Measurements from ENCODE around the gene RPL41. TPM values are rescaled to one million over a fixed set of nuclear protein-coding genes. Genes with fewer than 3 reads are reported as not detected.

RPL41 gene
- polyA plus RNA-seq, 1 of the 3 experiments (the other 2 are of a cell fraction) = 12,464 TPM

DNA sequence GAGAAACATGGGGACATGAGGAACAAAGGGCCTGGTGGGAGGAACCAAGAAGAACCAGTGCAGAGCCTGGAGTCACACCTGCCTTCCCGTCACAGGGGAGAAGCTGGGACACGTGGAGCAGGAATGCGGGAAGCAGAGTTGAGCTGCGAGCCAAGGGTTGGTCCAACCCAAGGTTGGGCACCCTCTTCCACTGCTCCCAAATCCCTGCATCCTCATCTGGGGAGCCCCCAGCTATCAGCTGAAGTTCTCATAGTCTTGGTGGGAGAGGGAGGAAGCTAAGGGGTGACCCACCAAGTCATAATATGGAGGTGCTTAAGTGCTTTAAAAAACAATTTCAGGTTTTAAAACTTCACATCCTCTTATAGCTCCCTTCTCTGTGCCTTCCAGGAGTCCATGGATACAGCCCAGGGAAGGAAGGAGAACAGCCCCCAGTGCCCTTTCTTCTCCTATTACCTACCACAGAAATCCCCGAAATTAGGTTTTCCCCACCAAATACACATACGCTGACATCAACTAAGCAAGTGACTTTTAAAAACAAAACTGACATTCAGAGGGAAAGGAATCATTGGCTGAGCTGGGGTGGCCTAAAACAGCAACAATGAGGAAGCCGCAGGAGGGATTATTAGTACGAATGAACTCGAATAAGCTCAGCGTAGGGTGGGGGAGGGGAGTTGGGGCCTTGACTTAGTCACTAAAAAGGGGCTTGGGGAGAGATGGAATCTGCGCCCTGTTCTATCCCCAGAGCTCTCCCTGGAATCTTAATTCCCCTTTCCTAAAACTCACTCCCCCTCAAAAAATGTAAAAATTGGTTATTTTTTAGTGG lies 46.2 kb downstream of the RPL41 start:
- Histone ChIP-seq H3K9ac (no peak overlapping the region), H3K27ac (ENCODE audit: low read depth in 2 of 2, low read length in 1 of 2) (peak overlapping the region in 1 of 2 experiments; percentile 14; a peak in 1 of 4 replicates), H3F3A (replicated peaks; ENCODE audit: insufficient read depth) (peaks cover 67% of the 10 kb centered on the region), H3K36me3 (replicated peaks in 1 of 2; ENCODE audit: control insufficient read depth in 1 of 2, insufficient read depth in 2 of 2, low read length in 1 of 2) (peaks cover 54 to 55% of the 10 kb centered on the region in 2 experiments), H3K79me2 (ENCODE audit: insufficient read depth) (peaks cover 40% of the 10 kb centered on the region), H3K27me3 (ENCODE audit: insufficient read depth) (no peaks in the 10 kb centered on the region), H2AFZ (ENCODE audit: low read depth) (no peak overlapping the region), H3K4me2 (no peak overlapping the region), H3K9me2 (no peaks in the 10 kb centered on the region), H3K4me1 (ENCODE audit: control insufficient read depth in 1 of 2, insufficient read depth in 2 of 2, low read depth in 1 of 2, low read length in 1 of 2) (peaks cover 18 to 22% of the 10 kb centered on the region in 2 experiments; a peak in 3 of 4 replicates), H3K4me3 (ENCODE audit: low read depth in 2 of 2, low read length in 1 of 2) (no peak overlapping the region), H3K9me3 (no peaks in the 10 kb centered on the region), H4K20me1 (ENCODE audit: insufficient read depth) (peaks cover 42% of the 10 kb centered on the region)
- no peak for DNase-seq
- WGBS (ENCODE audit: low lambda C conversion rate) = 91% methylated on average over 11 of the region's 11 CpGs
- CTCF ChIA-PET = interaction anchor here (0.6 to 7.8 kb wide), 8 partner anchors 11 to 44 kb away, joined by 3 to 60 read pairs (median 3); partner anchors contain the start of genes ESYT1, MYL6B, SMARCC2 and ZC3H10
- TF ChIP-seq, protein P1, sequence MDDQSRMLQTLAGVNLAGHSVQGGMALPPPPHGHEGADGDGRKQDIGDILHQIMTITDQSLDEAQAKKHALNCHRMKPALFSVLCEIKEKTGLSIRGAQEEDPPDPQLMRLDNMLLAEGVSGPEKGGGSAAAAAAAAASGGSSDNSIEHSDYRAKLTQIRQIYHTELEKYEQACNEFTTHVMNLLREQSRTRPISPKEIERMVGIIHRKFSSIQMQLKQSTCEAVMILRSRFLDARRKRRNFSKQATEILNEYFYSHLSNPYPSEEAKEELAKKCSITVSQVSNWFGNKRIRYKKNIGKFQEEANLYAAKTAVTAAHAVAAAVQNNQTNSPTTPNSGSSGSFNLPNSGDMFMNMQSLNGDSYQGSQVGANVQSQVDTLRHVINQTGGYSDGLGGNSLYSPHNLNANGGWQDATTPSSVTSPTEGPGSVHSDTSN (IDR thresholded peaks at IDR 0.05) = 0 out of 2 replicates have a peak, but pooled peaks have one; percentile 2
- no peak for TF ChIP-seq CHD2 (IDR thresholded peaks at IDR 0.05; ENCODE audit: low read length, partially characterized antibody)
- POLR2A ChIA-PET = interaction anchor here (1.1 to 2.1 kb wide), 4 partner anchors 13 to 45 kb away, joined by 3 to 12 read pairs (median 6); partner anchors contain the start of genes ESYT1, SMARCC2 and ZC3H10

DNA sequence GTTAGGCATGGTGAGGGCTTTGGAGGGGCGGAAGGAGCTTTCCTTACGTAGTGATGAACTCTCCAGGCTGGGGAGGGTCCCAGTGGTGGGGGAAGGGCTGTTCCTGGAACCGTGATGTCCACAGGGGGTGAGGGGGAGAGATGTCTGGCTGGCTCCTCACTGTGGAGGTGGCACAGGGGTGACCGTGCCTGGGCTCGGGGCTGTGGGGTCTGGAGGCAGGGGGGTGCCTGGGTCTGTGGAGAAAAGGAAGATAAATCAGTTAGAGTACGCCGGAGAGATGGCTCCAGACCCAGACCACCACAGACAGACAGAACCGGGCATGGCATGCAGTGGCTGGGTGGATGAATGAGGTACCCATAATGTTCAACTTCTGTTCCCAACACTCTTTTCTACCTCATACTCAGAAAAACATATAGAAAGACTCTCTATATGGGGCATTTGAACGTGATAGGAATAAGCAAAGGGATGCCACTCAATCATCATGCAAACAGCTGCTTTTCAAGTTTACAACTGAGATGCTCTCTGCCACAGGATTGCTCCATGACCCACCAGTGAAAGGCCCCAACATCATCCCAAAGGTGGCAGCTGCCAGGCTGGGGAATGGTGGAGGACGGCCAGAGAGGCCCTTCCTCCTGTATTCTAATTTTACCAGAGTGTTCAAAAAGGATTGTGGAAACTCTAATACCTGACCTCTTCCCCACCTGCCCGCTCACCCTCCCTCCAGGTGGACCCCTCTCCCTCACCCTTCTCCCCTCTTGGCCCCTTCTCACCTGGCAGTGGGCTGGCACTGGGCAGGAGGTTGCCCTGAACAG lies 47.3 kb downstream of the RPL41 start:
- no peaks in the 10 kb centered on the region for H3K27me3 ChIP-seq (ENCODE audit: insufficient read depth)
- no peak overlapping the region for H3K9ac ChIP-seq
- no peaks in the 10 kb centered on the region for H3K9me3 ChIP-seq
- H2AFZ ChIP-seq (ENCODE audit: low read depth) = no peak overlapping the region
- no peaks in the 10 kb centered on the region for H3K9me2 ChIP-seq
- H3K79me2 ChIP-seq (ENCODE audit: insufficient read depth) = peaks cover 34% of the 10 kb centered on the region
- WGBS (ENCODE audit: low lambda C conversion rate) = 90% methylated on average over 7 of the region's 11 CpGs
- peak; percentile 11; the same call in 1 of the 2 replicates for TF ChIP-seq POLR2AphosphoS5 (IDR thresholded peaks at IDR 0.05; ENCODE audit: low read depth, low read length)
- no peak for TF ChIP-seq RAD21 (IDR thresholded peaks at IDR 0.05; ENCODE audit: low read length)
- peak; percentile 15; the same call in 1 of the 2 replicates for TF ChIP-seq SIN3A (IDR thresholded peaks at IDR 0.05; ENCODE audit: borderline replicate concordance, low read depth, low read length)
- peaks cover 42% of the 10 kb centered on the region for H4K20me1 ChIP-seq (ENCODE audit: insufficient read depth)
- H3F3A ChIP-seq (replicated peaks; ENCODE audit: insufficient read depth) = peaks cover 67% of the 10 kb centered on the region
- no peak overlapping the region for H3K4me3 ChIP-seq (ENCODE audit: low read depth in 2 of 2, low read length in 1 of 2)
- CTCF ChIA-PET = interaction anchor here (1.2 to 7.8 kb wide), 4 partner anchors 25 to 45 kb away, joined by 3 to 60 read pairs (median 6); partner anchors contain the start of genes SMARCC2 and ZC3H10
- POLR2A ChIA-PET = interaction anchor here (1.1 to 1.4 kb wide), 3 partner anchors 25 to 46 kb away, joined by 3 to 7 read pairs (median 6); partner anchors contain the start of genes ESYT1, SMARCC2 and ZC3H10
- peaks cover 18 to 22% of the 10 kb centered on the region in 2 experiments; a peak in 3 of 4 replicates for H3K4me1 ChIP-seq (ENCODE audit: control insufficient read depth in 1 of 2, insufficient read depth in 2 of 2, low read depth in 1 of 2, low read length in 1 of 2)
- no peak overlapping the region for H3K4me2 ChIP-seq
- no peak for DNase-seq
- peaks cover 55 to 61% of the 10 kb centered on the region in 2 experiments for H3K36me3 ChIP-seq (replicated peaks in 1 of 2; ENCODE audit: control insufficient read depth in 1 of 2, insufficient read depth in 2 of 2, low read length in 1 of 2)
- peak overlapping the region; percentile 14 to 31; a peak in 2 of 4 replicates for H3K27ac ChIP-seq (ENCODE audit: low read depth in 2 of 2, low read length in 1 of 2)
